WTC11 (cell line): ENCODE results near the gene OR4D2.

ENCODE experiments used
- FOXK1 ChIP-seq: sonication (generic); formaldehyde crosslinking; IDR thresholded peaks from 2 replicates; pipeline ENCODE4 v1.8.0; 2022; ENCODE audit warnings: mild to moderate bottlenecking, moderate library complexity, missing genetic modification reagents
- TF ChIP-seq, protein P1 (sequence below): sonication (generic); formaldehyde crosslinking; IDR thresholded peaks from 2 replicates; pipeline ENCODE4 v1.8.1; 2023; ENCODE audit warnings: mild to moderate bottlenecking, missing genetic modification reagents
- TF ChIP-seq, protein P2 (sequence below): fragments of 200-600 bp; IDR thresholded peaks from 2 replicates; pipeline ENCODE4 v1.8.0; 2022; ENCODE audit warnings: antibody characterized with exemption

DNA sequence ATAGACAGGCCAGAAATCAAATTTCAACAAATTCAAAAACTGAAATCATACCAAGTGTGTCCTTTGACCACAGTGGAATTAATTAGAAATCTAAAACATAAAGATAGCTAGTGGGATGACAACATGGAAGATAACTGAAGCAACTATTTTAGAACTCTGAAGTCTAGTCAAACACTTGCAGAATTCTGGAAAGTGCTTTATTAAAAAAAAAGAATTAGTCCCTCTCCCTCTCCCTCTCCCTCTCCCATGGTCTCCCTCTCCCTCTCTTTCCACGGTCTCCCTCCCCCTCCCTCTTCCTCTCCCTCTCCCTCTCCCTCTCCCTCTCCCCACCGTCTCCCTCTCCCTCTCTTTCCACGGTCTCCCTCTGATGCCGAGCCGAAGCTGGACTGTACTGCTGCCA lies 25.3 kb upstream of the OR4D2 start:
- TF ChIP-seq, protein P1, sequence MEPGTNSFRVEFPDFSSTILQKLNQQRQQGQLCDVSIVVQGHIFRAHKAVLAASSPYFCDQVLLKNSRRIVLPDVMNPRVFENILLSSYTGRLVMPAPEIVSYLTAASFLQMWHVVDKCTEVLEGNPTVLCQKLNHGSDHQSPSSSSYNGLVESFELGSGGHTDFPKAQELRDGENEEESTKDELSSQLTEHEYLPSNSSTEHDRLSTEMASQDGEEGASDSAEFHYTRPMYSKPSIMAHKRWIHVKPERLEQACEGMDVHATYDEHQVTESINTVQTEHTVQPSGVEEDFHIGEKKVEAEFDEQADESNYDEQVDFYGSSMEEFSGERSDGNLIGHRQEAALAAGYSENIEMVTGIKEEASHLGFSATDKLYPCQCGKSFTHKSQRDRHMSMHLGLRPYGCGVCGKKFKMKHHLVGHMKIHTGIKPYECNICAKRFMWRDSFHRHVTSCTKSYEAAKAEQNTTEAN (CRISPR knock-in tag) = no peak
- TF ChIP-seq, protein P2, sequence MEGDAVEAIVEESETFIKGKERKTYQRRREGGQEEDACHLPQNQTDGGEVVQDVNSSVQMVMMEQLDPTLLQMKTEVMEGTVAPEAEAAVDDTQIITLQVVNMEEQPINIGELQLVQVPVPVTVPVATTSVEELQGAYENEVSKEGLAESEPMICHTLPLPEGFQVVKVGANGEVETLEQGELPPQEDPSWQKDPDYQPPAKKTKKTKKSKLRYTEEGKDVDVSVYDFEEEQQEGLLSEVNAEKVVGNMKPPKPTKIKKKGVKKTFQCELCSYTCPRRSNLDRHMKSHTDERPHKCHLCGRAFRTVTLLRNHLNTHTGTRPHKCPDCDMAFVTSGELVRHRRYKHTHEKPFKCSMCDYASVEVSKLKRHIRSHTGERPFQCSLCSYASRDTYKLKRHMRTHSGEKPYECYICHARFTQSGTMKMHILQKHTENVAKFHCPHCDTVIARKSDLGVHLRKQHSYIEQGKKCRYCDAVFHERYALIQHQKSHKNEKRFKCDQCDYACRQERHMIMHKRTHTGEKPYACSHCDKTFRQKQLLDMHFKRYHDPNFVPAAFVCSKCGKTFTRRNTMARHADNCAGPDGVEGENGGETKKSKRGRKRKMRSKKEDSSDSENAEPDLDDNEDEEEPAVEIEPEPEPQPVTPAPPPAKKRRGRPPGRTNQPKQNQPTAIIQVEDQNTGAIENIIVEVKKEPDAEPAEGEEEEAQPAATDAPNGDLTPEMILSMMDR = no peak
- TF ChIP-seq FOXK1 = no peak
